Duodenal mucosa (tissue), 2 donors: Measurements from ENCODE around the gene FGD6.

Experiments
- H3K27ac ChIP-seq: one replicate; pipeline ENCODE4 v1.7.0; 2013; ENCODE audit warnings: low read depth, low read length
- H3K27me3 ChIP-seq, 2 donors: one replicate each; pipeline ENCODE4 v1.7.0; 2013; ENCODE audit warnings: low read length in 2 of 2, control low read depth in 1 of 2; ENCODE audit not compliant: insufficient read depth in 2 of 2, control insufficient read depth in 1 of 2
- H3K36me3 ChIP-seq, 2 donors: one replicate each; pipeline ENCODE4 v1.7.0; 2013; ENCODE audit warnings: low read length in 2 of 2, control low read depth in 1 of 2; ENCODE audit not compliant: insufficient read depth in 2 of 2, control insufficient read depth in 1 of 2
- H3K4me1 ChIP-seq, 2 donors: one replicate each; pipeline ENCODE4 v1.7.0; 2013; ENCODE audit warnings: low read length in 2 of 2, control low read depth in 1 of 2; ENCODE audit not compliant: insufficient read depth in 2 of 2, control insufficient read depth in 1 of 2
- H3K4me3 ChIP-seq, 2 donors: one replicate each; pipeline ENCODE4 v1.7.0; 2013; ENCODE audit warnings: low read length in 2 of 2, low read depth in 1 of 2
- H3K9ac ChIP-seq, 2 donors: one replicate each; pipeline ENCODE4 v1.7.0; 2013; ENCODE audit warnings: low read length in 2 of 2, low read depth in 1 of 2
- H3K9me3 ChIP-seq, 2 donors: one replicate each; pipeline ENCODE4 v1.7.0; 2013; ENCODE audit warnings: low read length in 2 of 2, control low read depth in 1 of 2; ENCODE audit not compliant: control insufficient read depth in 1 of 2

Gene FGD6

GRCh38 chr12:95055057-95055456, 162.2 kb downstream of the FGD6 start:
- Histone ChIP-seq H3K36me3 (peaks cover 4 to 54% of the 10 kb centered on the region in 2 donors), H3K9ac (no peak overlapping the region)

GRCh38 chr12:95054206-95054605, 163.1 kb downstream of the FGD6 start:
- Histone ChIP-seq H3K27me3 (no peaks in the 10 kb centered on the region), H3K36me3 (peaks cover 4 to 49% of the 10 kb centered on the region in 2 donors)

More at GRCh38 chr12:95055057-95055456, 162.2 kb downstream of the FGD6 start:
- H3K4me1 ChIP-seq = no peaks in the 10 kb centered on the region
- H3K27me3 ChIP-seq = no peaks in the 10 kb centered on the region
- H3K9me3 ChIP-seq = no peaks in the 10 kb centered on the region
- no peak overlapping the region for H3K27ac ChIP-seq
- H3K4me3 ChIP-seq = no peak overlapping the region

GRCh38 chr12:95051241-95051640, 166.0 kb downstream of the FGD6 start:
- Histone ChIP-seq H3K9me3 (no peaks in the 10 kb centered on the region), H3K36me3 (peaks cover 5 to 47% of the 10 kb centered on the region in 2 donors), H3K27ac (no peak overlapping the region), H3K27me3 (no peaks in the 10 kb centered on the region), H3K4me1 (no peaks in the 10 kb centered on the region), H3K4me3 (no peak overlapping the region), H3K9ac (no peak overlapping the region)

More at GRCh38 chr12:95054206-95054605, 163.1 kb downstream of the FGD6 start:
- Histone ChIP-seq H3K27ac (no peak overlapping the region), H3K4me1 (no peaks in the 10 kb centered on the region), H3K4me3 (no peak overlapping the region), H3K9me3 (no peaks in the 10 kb centered on the region), H3K9ac (no peak overlapping the region)

GRCh38 chr12:95037906-95038305, 179.4 kb downstream of the FGD6 start:
- peaks cover 13 to 47% of the 10 kb centered on the region in 2 donors for H3K36me3 ChIP-seq
- no peak overlapping the region for H3K27ac ChIP-seq
- no peak overlapping the region for H3K4me3 ChIP-seq
- H3K9me3 ChIP-seq = no peaks in the 10 kb centered on the region
- H3K4me1 ChIP-seq = no peaks in the 10 kb centered on the region
- no peak overlapping the region for H3K9ac ChIP-seq
- H3K27me3 ChIP-seq = no peaks in the 10 kb centered on the region

- Histone ChIP-seq H3K9ac (no peak overlapping the region), H3K9me3 (no peaks in the 10 kb centered on the region), H3K36me3 (peaks cover 5 to 59% of the 10 kb centered on the region in 2 donors), H3K4me3 (no peak overlapping the region), H3K27ac (no peak overlapping the region), H3K27me3 (no peaks in the 10 kb centered on the region), H3K4me1 (no peaks in the 10 kb centered on the region)
Observed at GRCh38 chr12:95034750-95035149, 182.5 kb downstream of the FGD6 start.
